Naive B cell (primary cell): ENCODE data around the gene CD93. TPM values are rescaled to one million over a fixed set of nuclear protein-coding genes. Genes with fewer than 3 reads are reported as not detected.
A peak's percentile ranks its signal among the peaks of the same experiment; 100 is the strongest.

Experiments
- ATAC-seq, 2 donors: fragments of 150-1000 bp; cut with Tn5 transposase; 2 replicates each; pipeline ENCODE4 v1.10.0; 2021; ENCODE audit warnings: low read depth in 2 of 2, mild to moderate bottlenecking in 2 of 2, moderate library complexity in 2 of 2
- DNase-seq: peaks from one replicate; pipeline ENCODE4 v3.0.0; 2022
- H3K27ac Mint-ChIP-seq, 6 donors: one replicate each; pipeline ENCODE4 v1.8.0; 2020 to 2022; ENCODE audit warnings: mild to moderate bottlenecking in 6 of 6, mixed read lengths in 6 of 6, moderate library complexity in 5 of 6, inconsistent platforms in 2 of 6
- H3K27me3 Mint-ChIP-seq, 3 donors: one replicate each; pipeline ENCODE4 v1.8.0; 2021 to 2022; ENCODE audit warnings: mixed read lengths in 3 of 3, mild to moderate bottlenecking in 1 of 3
- H3K36me3 Mint-ChIP-seq, 2 donors: one replicate each; pipeline ENCODE4 v1.8.0; 2020 to 2022; ENCODE audit warnings: mixed read lengths in 2 of 2, inconsistent platforms in 1 of 2, mild to moderate bottlenecking in 1 of 2
- H3K4me1 Mint-ChIP-seq, 3 donors: one replicate each; pipeline ENCODE4 v1.8.0; 2020 to 2022; ENCODE audit warnings: mixed read lengths in 3 of 3, inconsistent platforms in 1 of 3, mild to moderate bottlenecking in 1 of 3, moderate library complexity in 1 of 3
- H3K4me3 Mint-ChIP-seq, 8 donors: one replicate each; pipeline ENCODE4 v1.8.0; 2020 to 2022; ENCODE audit warnings: mild to moderate bottlenecking in 8 of 8, mixed read lengths in 8 of 8, moderate library complexity in 8 of 8, inconsistent platforms in 2 of 8
- H3K9me3 Mint-ChIP-seq, 7 donors: one replicate each; pipeline ENCODE4 v1.8.0; 2020 to 2022; ENCODE audit warnings: mixed read lengths in 7 of 7, mild to moderate bottlenecking in 5 of 7, inconsistent platforms in 2 of 7, moderate library complexity in 1 of 7
- polyA plus RNA-seq, 6 donors: library from polyadenylated mRNA; unstranded; fragments of 300-500 nt; fragmentation: Illumina TruSeq; gene quantifications; one replicate each; pipeline ENCODE4 v1.2.3, GENCODE V29; 2021; ENCODE audit warnings: low read depth in 6 of 6

The CD93 gene
- polyA plus RNA-seq, 6 donors from 2014 or later = 0.05 to 0.16 (median 0.05) TPM; not detected in 3

- peaks cover 0 to 3% (median 0%) of the 10 kb centered on the region in 7 donors for H3K9me3 Mint-ChIP-seq
- H3K27me3 Mint-ChIP-seq = peaks cover 43 to 73% (median 69%) of the 10 kb centered on the region in 3 donors
- peaks cover 4 to 17% (median 5%) of the 10 kb centered on the region in 3 donors for H3K4me1 Mint-ChIP-seq
- no peak overlapping the region for H3K27ac Mint-ChIP-seq
- no peaks in the 10 kb centered on the region for H3K36me3 Mint-ChIP-seq
- peak overlapping the region in 3 of 8 donors; percentile 22 to 30 (median 22) for H3K4me3 Mint-ChIP-seq
- no peak for DNase-seq
- ATAC-seq = no peak
Measured at GRCh38 chr20:23048283-23049200, 37.6 kb downstream of the CD93 start.

- peaks cover 0 to 3% (median 0%) of the 10 kb centered on the region in 7 donors for H3K9me3 Mint-ChIP-seq
- H3K27ac Mint-ChIP-seq = no peak overlapping the region
- no peak for DNase-seq
- H3K36me3 Mint-ChIP-seq = no peaks in the 10 kb centered on the region
- peaks cover 42 to 72% (median 69%) of the 10 kb centered on the region in 3 donors for H3K27me3 Mint-ChIP-seq
- peaks cover 4 to 17% (median 5%) of the 10 kb centered on the region in 3 donors for H3K4me1 Mint-ChIP-seq
- ATAC-seq = no peak
- peak overlapping the region in 2 of 8 donors; percentile 30 to 33 for H3K4me3 Mint-ChIP-seq
Measured at GRCh38 chr20:23047738-23048214, 38.3 kb downstream of the CD93 start.

GRCh38 chr20:23047001-23047737 is 39.0 kb downstream of the CD93 start:
- H3K4me3 Mint-ChIP-seq = peak overlapping the region in 5 of 8 donors; percentile 5 to 35 (median 10)
- peaks cover 38 to 66% (median 63%) of the 10 kb centered on the region in 3 donors for H3K27me3 Mint-ChIP-seq

GRCh38 chr20:23046431-23046830 is 39.7 kb downstream of the CD93 start:
- peaks cover 0 to 3% (median 0%) of the 10 kb centered on the region in 7 donors for H3K9me3 Mint-ChIP-seq
- no peaks in the 10 kb centered on the region for H3K36me3 Mint-ChIP-seq
- H3K4me1 Mint-ChIP-seq = peaks cover 4 to 12% (median 5%) of the 10 kb centered on the region in 3 donors
- H3K27me3 Mint-ChIP-seq = peaks cover 36 to 60% (median 60%) of the 10 kb centered on the region in 3 donors
- no peak overlapping the region for H3K4me3 Mint-ChIP-seq
- no peak for ATAC-seq
- H3K27ac Mint-ChIP-seq = no peak overlapping the region
- DNase-seq = no peak

More at GRCh38 chr20:23047001-23047737, 39.0 kb downstream of the CD93 start:
- peaks cover 4 to 15% (median 5%) of the 10 kb centered on the region in 3 donors for H3K4me1 Mint-ChIP-seq
- H3K36me3 Mint-ChIP-seq = no peaks in the 10 kb centered on the region
- ATAC-seq (no peak), DNase-seq (no peak)
- H3K27ac Mint-ChIP-seq = peak overlapping the region in 1 of 6 donors; percentile 13
- H3K9me3 Mint-ChIP-seq = peaks cover 0 to 3% (median 0%) of the 10 kb centered on the region in 7 donors

- Mint-ChIP-seq H3K27ac (no peak overlapping the region), H3K4me3 (no peak overlapping the region), H3K4me1 (peaks cover 0 to 10% (median 0%) of the 10 kb centered on the region in 3 donors), H3K27me3 (peaks cover 38 to 65% (median 52%) of the 10 kb centered on the region in 3 donors), H3K9me3 (peaks cover 0 to 3% (median 0%) of the 10 kb centered on the region in 7 donors), H3K36me3 (no peaks in the 10 kb centered on the region)
- no peak for ATAC-seq
- DNase-seq = no peak
Measured at GRCh38 chr20:23043376-23043775, 42.7 kb downstream of the CD93 start.

- H3K36me3 Mint-ChIP-seq = no peaks in the 10 kb centered on the region
- H3K4me3 Mint-ChIP-seq = no peak overlapping the region
- peaks cover 0 to 4% (median 0%) of the 10 kb centered on the region in 3 donors for H3K4me1 Mint-ChIP-seq
- H3K27me3 Mint-ChIP-seq = peaks cover 45 to 72% (median 55%) of the 10 kb centered on the region in 3 donors
- ATAC-seq (no peak), DNase-seq (no peak)
- peaks cover 0 to 3% (median 0%) of the 10 kb centered on the region in 7 donors for H3K9me3 Mint-ChIP-seq
- H3K27ac Mint-ChIP-seq = no peak overlapping the region
Measured at GRCh38 chr20:23042270-23042669, 43.9 kb downstream of the CD93 start.

- no peak for ATAC-seq
- Mint-ChIP-seq H3K36me3 (no peaks in the 10 kb centered on the region), H3K4me1 (no peaks in the 10 kb centered on the region), H3K9me3 (peaks cover 0 to 1% (median 0%) of the 10 kb centered on the region in 7 donors), H3K4me3 (no peak overlapping the region), H3K27me3 (peaks cover 35 to 69% (median 60%) of the 10 kb centered on the region in 3 donors), H3K27ac (no peak overlapping the region)
- no peak for DNase-seq
Measured at GRCh38 chr20:23039885-23040508, 46.1 kb downstream of the CD93 start.

GRCh38 chr20:23039136-23039875 is 46.8 kb downstream of the CD93 start:
- Mint-ChIP-seq H3K4me3 (no peak overlapping the region), H3K4me1 (no peaks in the 10 kb centered on the region), H3K27me3 (peaks cover 29 to 62% (median 62%) of the 10 kb centered on the region in 3 donors), H3K9me3 (peaks cover 0 to 1% (median 0%) of the 10 kb centered on the region in 7 donors), H3K36me3 (no peaks in the 10 kb centered on the region), H3K27ac (no peak overlapping the region)
- DNase-seq (no peak), ATAC-seq (no peak)

- no peak for ATAC-seq
- no peak overlapping the region for H3K27ac Mint-ChIP-seq
- peaks cover 0 to 4% (median 0%) of the 10 kb centered on the region in 7 donors for H3K9me3 Mint-ChIP-seq
- no peaks in the 10 kb centered on the region for H3K4me1 Mint-ChIP-seq
- peaks cover 32 to 69% (median 62%) of the 10 kb centered on the region in 3 donors for H3K27me3 Mint-ChIP-seq
- no peaks in the 10 kb centered on the region for H3K36me3 Mint-ChIP-seq
- no peak for DNase-seq
- H3K4me3 Mint-ChIP-seq = no peak overlapping the region
Measured at GRCh38 chr20:23037017-23037481, 49.1 kb downstream of the CD93 start.

GRCh38 chr20:23036371-23036770 is 49.8 kb downstream of the CD93 start:
- no peaks in the 10 kb centered on the region for H3K36me3 Mint-ChIP-seq
- no peak overlapping the region for H3K27ac Mint-ChIP-seq
- no peaks in the 10 kb centered on the region for H3K4me1 Mint-ChIP-seq
- no peak overlapping the region for H3K4me3 Mint-ChIP-seq
- peaks cover 0 to 4% (median 0%) of the 10 kb centered on the region in 7 donors for H3K9me3 Mint-ChIP-seq
- DNase-seq = no peak
- peaks cover 33 to 69% (median 57%) of the 10 kb centered on the region in 3 donors for H3K27me3 Mint-ChIP-seq
- ATAC-seq = no peak

- H3K9me3 Mint-ChIP-seq = peaks cover 0 to 4% (median 0%) of the 10 kb centered on the region in 7 donors
- no peaks in the 10 kb centered on the region for H3K36me3 Mint-ChIP-seq
- H3K27me3 Mint-ChIP-seq = peaks cover 33 to 66% (median 52%) of the 10 kb centered on the region in 3 donors
- H3K4me1 Mint-ChIP-seq = no peaks in the 10 kb centered on the region
- no peak overlapping the region for H3K4me3 Mint-ChIP-seq
- H3K27ac Mint-ChIP-seq = peak overlapping the region in 1 of 6 donors; percentile 37
- ATAC-seq (no peak), DNase-seq (no peak)
Measured at GRCh38 chr20:23035731-23036130, 50.4 kb downstream of the CD93 start.
